PC-3 (cell line): Measurements from ENCODE around the gene SMR3B. TPM values are rescaled to one million over a fixed set of nuclear protein-coding genes. Genes with fewer than 3 reads are reported as not detected.

ENCODE experiments used
- ATAC-seq: fragments of 200-7000 bp; cut with Tn5 transposase; 2 replicates; pipeline ENCODE4 v1.9.1; 2020; ENCODE audit warnings: mild to moderate bottlenecking, moderate library complexity
- BruUV-seq: library from RNA; stranded (reverse); fragments of 400-500 nt; replicated peaks from 2 replicates; lab custom pipeline; 2021; lab: Mats Ljungman, UMichigan
- CTCF ChIA-PET: fragments of 300-600 bp; sonication (Branson Sonifier 250); formaldehyde crosslinking; loops from one replicate; lab custom pipeline; 2022; ENCODE audit warnings: antibody characterized with exemption; lab: Charles Lee
- POLR2A ChIA-PET: fragments of 300-600 bp; sonication (Branson Sonifier 250); formaldehyde crosslinking; loops from one replicate; lab custom pipeline; 2022; ENCODE audit warnings: antibody characterized with exemption; ENCODE audit not compliant: unreplicated experiment; lab: Charles Lee
- DNase-seq: peaks from one replicate; pipeline ENCODE4 v3.0.0-alpha.2; 2015
- H2AFZ ChIP-seq: fragments of 300-600 bp; sonication (generic); 2 replicates; pipeline ENCODE4 v1.6.0; 2016; ENCODE audit warnings: antibody characterized with exemption, low read length
- H3F3A ChIP-seq: fragments of 300-600 bp; sonication (generic); one replicate; pipeline ENCODE4 v1.6.0; 2017; ENCODE audit warnings: antibody characterized with exemption, low read length, control low read depth, mild to moderate bottlenecking; ENCODE audit not compliant: unreplicated experiment
- H3K27ac ChIP-seq: fragments of 300-600 bp; sonication (generic); 2 replicates; pipeline ENCODE4 v1.5.1; 2016; ENCODE audit warnings: mild to moderate bottlenecking, low read length
- H3K27me3 ChIP-seq: fragments of 300-600 bp; sonication (generic); 2 replicates; pipeline ENCODE4 v1.6.1; 2016; ENCODE audit warnings: low read length, mixed read lengths
- H3K36me3 ChIP-seq: fragments of 300-600 bp; sonication (generic); 2 replicates; pipeline ENCODE4 v1.6.1; 2016; ENCODE audit warnings: low read depth, mixed run types, low read length, mixed read lengths
- H3K4me1 ChIP-seq: fragments of 300-600 bp; sonication (generic); 2 replicates; pipeline ENCODE4 v1.5.1; 2016; ENCODE audit warnings: low read length; ENCODE audit not compliant: insufficient read depth
- H3K4me2 ChIP-seq: fragments of 300-600 bp; sonication (generic); 2 replicates; pipeline ENCODE4 v1.6.0; 2016; ENCODE audit warnings: low read length
- H3K4me3 ChIP-seq: fragments of 300-600 bp; sonication (generic); 2 replicates; pipeline ENCODE4 v1.5.1; 2016; ENCODE audit warnings: mild to moderate bottlenecking, low read length, mixed read lengths
- H3K79me2 ChIP-seq: fragments of 300-600 bp; sonication (generic); 2 replicates; pipeline ENCODE4 v1.6.1; 2017; ENCODE audit warnings: low read length, mixed read lengths
- H3K9ac ChIP-seq: fragments of 300-600 bp; sonication (generic); 2 replicates; pipeline ENCODE4 v1.6.0; 2016; ENCODE audit warnings: mild to moderate bottlenecking, low read length
- H3K9me2 ChIP-seq: fragments of 300-600 bp; sonication (generic); replicated peaks from 2 replicates; pipeline ENCODE4 v1.6.1; 2016; ENCODE audit warnings: mixed run types, low read length, mixed read lengths
- H3K9me3 ChIP-seq: fragments of 300-600 bp; sonication (generic); 2 replicates; pipeline ENCODE4 v1.6.1; 2016; ENCODE audit warnings: low read length, mixed read lengths
- H4K20me1 ChIP-seq: fragments of 300-600 bp; sonication (generic); 2 replicates; pipeline ENCODE4 v1.6.1; 2016; ENCODE audit warnings: low read length, mixed read lengths
- EZH2 ChIP-seq: fragments of 300-600 bp; sonication (generic); IDR thresholded peaks from one replicate; pipeline ENCODE4 v1.6.1; 2017; ENCODE audit warnings: antibody characterized with exemption, mild to moderate bottlenecking, low read length; ENCODE audit not compliant: unreplicated experiment
- EZH2phosphoT487 ChIP-seq: fragments of 300-600 bp; sonication (generic); IDR thresholded peaks from 2 replicates; pipeline ENCODE4 v1.6.1; 2018; ENCODE audit warnings: mild to moderate bottlenecking, antibody characterized with exemption, low read length, borderline replicate concordance
- intact Hi-C: fragments of 100-400 bp; cut with micrococcal nuclease; formaldehyde crosslinking; loops from 2 replicates; pipeline ENCODE4 v1.9.0; 2023
- total RNA-seq: library from RNA; depleted of rRNA; stranded (reverse); fragments of >200 nt; gene quantifications from 2 replicates; pipeline ENCODE4 v1.2.3, GENCODE V29; 2014
- TF ChIP-seq, protein P1 (sequence below): fragments of 300-600 bp; sonication (generic); conservative IDR thresholded peaks from 2 replicates; pipeline ENCODE4 v1.5.1; 2017; ENCODE audit warnings: antibody characterized with exemption, low read depth, mild to moderate bottlenecking, low read length

SMR3B gene
- total RNA-seq, 1 experiment from 2014 or later, result not detected

DNA sequence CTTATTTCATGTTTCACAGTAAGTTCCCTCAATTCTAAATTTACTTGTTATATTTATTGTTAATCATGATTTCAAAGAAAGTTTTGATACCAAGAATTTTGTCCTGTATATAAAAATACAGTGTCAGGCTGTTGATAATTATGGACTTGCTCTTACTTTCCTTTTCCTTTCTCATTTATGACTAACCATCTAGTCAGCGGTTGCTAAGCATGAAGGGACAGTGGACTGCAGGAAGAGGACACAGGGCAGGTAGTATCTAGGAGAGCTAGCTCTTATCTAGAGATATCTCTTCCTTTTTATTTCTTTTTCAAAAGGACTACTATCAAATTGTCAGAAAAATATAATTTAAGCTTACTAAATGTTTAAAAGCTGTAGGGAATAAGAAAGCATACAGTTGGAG, 16.4 kb downstream of the SMR3B start:
- no peaks in the 10 kb centered on the region for H3K36me3 ChIP-seq
- H3K27ac ChIP-seq, result no peak overlapping the region
- H3K9me2 ChIP-seq, result no peaks in the 10 kb centered on the region
- no peaks in the 10 kb centered on the region for H4K20me1 ChIP-seq
- intact Hi-C loops, result no loop called here
- 0 out of 2 replicates have a peak, but pooled peaks cover 6% of the 10 kb centered on the region for H3K27me3 ChIP-seq
- no TSS peak for BruUV-seq
- POLR2A ChIA-PET, result no interaction called here
- no peaks in the 10 kb centered on the region for H3F3A ChIP-seq
- H3K4me2 ChIP-seq, result no peak overlapping the region
- no peak overlapping the region for H3K4me3 ChIP-seq
- peak; percentile 31 for DNase-seq
- H2AFZ ChIP-seq, result no peak overlapping the region
- CTCF ChIA-PET, result no interaction called here
- H3K9ac ChIP-seq, result no peak overlapping the region
- H3K9me3 ChIP-seq, result no peaks in the 10 kb centered on the region
- no peaks in the 10 kb centered on the region for H3K4me1 ChIP-seq
- H3K79me2 ChIP-seq, result no peaks in the 10 kb centered on the region
- TF ChIP-seq, protein P1, sequence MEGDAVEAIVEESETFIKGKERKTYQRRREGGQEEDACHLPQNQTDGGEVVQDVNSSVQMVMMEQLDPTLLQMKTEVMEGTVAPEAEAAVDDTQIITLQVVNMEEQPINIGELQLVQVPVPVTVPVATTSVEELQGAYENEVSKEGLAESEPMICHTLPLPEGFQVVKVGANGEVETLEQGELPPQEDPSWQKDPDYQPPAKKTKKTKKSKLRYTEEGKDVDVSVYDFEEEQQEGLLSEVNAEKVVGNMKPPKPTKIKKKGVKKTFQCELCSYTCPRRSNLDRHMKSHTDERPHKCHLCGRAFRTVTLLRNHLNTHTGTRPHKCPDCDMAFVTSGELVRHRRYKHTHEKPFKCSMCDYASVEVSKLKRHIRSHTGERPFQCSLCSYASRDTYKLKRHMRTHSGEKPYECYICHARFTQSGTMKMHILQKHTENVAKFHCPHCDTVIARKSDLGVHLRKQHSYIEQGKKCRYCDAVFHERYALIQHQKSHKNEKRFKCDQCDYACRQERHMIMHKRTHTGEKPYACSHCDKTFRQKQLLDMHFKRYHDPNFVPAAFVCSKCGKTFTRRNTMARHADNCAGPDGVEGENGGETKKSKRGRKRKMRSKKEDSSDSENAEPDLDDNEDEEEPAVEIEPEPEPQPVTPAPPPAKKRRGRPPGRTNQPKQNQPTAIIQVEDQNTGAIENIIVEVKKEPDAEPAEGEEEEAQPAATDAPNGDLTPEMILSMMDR, result no peak
- TF ChIP-seq EZH2 (no peak), EZH2phosphoT487 (no peak)
- peak; percentile 31; the same call in 1 of the 2 replicates for ATAC-seq

DNA sequence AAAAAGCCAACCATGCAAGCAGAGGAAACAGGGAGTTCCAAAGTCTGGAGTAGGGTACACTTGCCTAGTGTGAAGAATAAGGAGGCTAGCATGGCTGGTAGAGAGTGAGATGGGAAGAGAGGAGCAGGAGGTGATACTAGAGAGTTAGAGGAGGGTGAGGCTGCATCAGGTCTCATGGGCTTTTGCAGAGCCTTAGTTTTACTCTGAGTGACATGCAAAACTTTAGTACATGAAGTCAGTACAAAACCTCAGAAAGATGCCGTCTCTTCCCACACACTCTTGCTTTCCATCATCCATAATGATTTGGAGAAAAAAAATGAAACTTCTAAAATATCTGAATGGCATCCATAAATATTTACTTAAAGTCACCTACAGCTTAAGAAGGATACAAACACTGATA, 19.8 kb downstream of the SMR3B start:
- DNase-seq, result no peak
- Histone ChIP-seq H4K20me1 (no peaks in the 10 kb centered on the region), H2AFZ (no peak overlapping the region), H3K36me3 (no peaks in the 10 kb centered on the region), H3K27ac (no peak overlapping the region), H3K27me3 (peaks cover 12% of the 10 kb centered on the region; the same call in 1 of the 2 replicates), H3K9ac (no peak overlapping the region), H3K79me2 (no peaks in the 10 kb centered on the region), H3K4me1 (no peaks in the 10 kb centered on the region), H3K4me3 (no peak overlapping the region), H3K9me2 (no peaks in the 10 kb centered on the region), H3F3A (no peaks in the 10 kb centered on the region), H3K4me2 (no peak overlapping the region), H3K9me3 (no peaks in the 10 kb centered on the region)
- no peak for ATAC-seq
- no TSS peak for BruUV-seq
- POLR2A ChIA-PET, result no interaction called here
- CTCF ChIA-PET, result no interaction called here
- TF ChIP-seq EZH2 (no peak), EZH2phosphoT487 (no peak)
- TF ChIP-seq, protein P1, result no peak
- intact Hi-C loops, result no loop called here

DNA sequence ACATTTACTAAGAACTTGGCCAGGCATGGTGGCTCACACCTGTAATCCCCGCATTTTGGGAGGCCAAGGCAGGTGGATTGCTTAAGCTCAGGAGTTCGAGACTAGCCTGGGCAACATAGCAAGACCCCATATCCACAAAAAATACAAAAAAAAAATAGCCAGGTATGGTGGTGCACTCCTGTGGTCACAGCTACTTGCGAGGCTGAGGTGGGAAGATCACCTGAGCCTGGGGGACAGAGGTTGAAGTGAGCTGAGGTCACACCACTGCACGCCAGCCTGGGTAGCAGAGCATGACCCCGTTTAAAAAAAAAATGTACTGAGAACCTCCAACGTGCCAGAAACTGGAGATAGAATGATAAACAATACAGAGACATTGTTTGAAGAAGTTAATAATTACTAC, 22.8 kb downstream of the SMR3B start:
- no TSS peak for BruUV-seq
- TF ChIP-seq, protein P1, result no peak
- TF ChIP-seq EZH2phosphoT487 (no peak), EZH2 (no peak)
- POLR2A ChIA-PET, result no interaction called here

More for the DNA sequence above, 22.8 kb downstream of the SMR3B start:
- Histone ChIP-seq H3K27me3 (peaks cover 12% of the 10 kb centered on the region; the same call in 1 of the 2 replicates), H3K9me3 (no peaks in the 10 kb centered on the region), H3K27ac (no peak overlapping the region), H4K20me1 (no peaks in the 10 kb centered on the region), H3K9me2 (no peaks in the 10 kb centered on the region), H3K4me2 (no peak overlapping the region), H3K4me1 (no peaks in the 10 kb centered on the region), H3K36me3 (no peaks in the 10 kb centered on the region), H3F3A (no peaks in the 10 kb centered on the region), H2AFZ (no peak overlapping the region), H3K4me3 (no peak overlapping the region), H3K79me2 (no peaks in the 10 kb centered on the region), H3K9ac (no peak overlapping the region)
- ATAC-seq (no peak), DNase-seq (no peak)
- intact Hi-C loops, result no loop called here
- CTCF ChIA-PET, result no interaction called here
